Nucleus accumbens (tissue), 56 donors: Measurements from ENCODE around the gene RAPH1.
A peak's percentile ranks its signal among the peaks of the same experiment; 100 is the strongest.

Experiments used
- DNase-seq, 56 donors: peaks; one replicate each; lab custom pipeline; 2025; lab: John Stamatoyannopoulos, UW

RAPH1 gene

DNA sequence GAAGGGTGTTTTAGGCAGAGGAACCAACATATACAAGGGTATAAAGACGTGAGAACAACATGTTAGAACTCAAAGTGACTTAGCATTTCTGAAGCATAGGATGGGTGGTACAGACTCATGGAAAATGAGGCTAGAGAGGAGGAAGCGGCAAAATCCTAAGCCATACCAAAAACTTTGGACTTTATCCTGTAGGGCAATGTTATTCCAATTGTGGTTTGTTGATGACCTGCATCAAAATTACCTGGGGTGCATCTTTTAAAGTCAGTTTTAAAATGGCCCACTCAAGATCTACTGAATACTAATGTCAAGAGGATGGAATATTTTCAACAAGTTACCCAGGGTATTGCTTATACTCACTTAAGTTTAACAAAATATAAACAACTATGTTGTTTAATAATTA, 34.8 kb downstream of the RAPH1 start:
- DNase-seq = no peak

DNA sequence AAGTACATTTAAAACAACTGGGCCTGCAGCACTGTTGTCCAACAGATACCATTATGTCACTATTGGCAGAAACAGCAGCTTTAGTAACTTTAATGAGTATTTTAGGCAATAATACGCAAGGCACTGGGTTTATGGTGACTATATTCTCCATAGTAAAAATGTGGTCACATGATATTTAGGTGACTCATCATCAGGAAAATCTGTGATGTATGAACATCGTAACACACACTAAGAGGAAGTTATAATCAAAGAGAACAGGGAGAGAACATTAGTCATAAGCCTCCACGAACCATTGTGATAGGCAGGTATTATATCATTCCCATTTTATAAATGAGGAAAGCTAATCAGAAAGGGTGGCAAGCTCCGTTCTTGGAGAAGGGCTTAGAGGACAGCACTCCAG, 36.9 kb downstream of the RAPH1 start:
- DNase-seq = no peak

DNA sequence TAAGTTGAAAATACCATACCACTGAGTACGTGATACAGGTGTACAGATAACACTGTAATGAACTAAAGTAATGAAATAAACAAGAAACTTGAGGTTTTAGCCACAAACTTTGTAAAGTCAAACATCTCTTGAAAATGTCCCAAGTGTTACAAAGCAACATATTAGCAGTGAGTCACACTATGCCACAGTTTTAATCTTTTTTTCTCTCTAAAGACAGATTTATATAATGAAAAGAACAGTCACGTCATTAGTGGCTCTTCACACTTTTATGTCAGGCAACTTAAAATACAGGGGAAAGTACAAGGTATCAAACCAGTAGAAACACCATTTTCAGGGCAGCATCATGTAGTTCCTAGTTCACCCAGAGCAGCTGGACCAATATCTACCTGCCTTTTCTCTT, 42.1 kb downstream of the RAPH1 start:
- DNase-seq = no peak

DNA sequence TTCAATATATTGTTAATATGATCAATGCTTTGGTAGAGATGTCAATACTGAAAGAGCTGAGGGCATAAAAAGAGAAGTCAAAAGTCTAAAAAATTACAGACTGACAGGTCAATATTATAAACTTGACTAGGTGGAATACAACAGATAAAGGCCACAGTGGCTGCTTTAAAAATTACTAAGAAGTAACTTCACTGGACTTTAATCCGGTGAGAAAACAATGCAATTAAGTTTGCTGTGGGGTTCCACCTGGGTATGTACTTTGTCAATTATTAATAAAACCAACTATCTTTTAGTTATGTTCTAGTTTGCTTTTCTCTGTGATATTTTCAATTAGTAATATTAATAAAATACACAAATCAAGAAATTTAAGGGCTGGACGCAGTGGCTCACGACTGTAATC, 44.7 kb downstream of the RAPH1 start:
- DNase-seq = no peak

DNA sequence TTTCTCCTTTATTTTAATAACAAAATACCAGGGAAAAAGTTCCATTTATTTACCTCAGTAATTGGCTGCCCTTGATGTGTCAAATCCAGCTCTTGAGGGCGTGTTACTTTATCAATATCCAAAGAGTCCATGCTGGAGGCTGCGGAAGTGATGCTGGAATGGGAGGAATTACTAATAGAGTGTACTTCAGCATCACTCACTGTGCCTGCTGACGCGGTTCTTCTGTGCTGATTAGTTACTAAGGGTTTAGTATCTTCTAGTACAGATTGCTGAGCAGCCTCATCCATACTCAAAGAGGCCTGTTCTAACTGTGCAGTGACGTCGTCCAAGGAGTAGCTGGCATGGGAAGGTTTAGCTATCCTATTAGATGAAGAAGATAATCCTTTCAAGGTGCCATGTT, 45.6 kb downstream of the RAPH1 start:
- peak in 1 of 56 donors; percentile 5 for DNase-seq

DNA sequence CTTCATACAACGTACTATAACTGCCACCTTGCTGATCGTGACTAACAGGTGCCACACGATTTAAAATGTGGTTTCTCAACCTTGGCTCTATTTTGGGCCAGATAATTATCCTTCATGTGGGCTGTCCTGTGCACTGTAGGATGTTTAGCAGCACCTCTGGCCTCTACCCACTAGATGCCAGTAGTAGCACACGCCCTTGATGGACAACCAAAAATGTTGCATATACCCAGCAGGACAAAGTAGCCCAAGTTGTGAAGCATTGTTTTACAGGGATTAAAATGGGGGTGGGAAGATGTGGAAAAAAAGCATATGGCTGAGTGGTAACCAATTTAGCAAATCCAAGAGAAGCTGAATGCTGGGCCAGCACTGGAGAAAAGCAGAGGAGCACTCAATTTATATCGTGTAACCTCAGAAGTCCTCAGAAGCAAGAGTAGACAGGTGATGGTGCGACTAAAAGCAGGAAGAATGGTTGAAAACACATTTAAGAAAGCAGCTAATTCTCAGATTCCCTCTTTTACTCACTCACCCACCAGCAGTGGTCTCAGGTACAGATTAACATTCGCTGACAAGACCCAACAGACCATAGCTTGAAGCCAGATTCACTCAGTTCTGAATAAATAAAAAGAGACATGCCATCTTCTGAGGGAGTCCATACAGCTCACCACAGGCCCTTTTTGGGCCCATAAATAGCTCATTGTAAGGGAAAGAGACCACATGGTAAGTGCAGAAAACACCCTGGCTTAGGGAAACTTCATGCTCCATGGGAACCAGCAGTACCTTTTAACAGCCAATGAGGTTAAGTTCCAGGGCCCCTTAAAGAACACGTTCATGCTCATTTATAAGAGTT, 50.6 kb downstream of the RAPH1 start:
- DNase-seq = peak in 27 of 56 donors; percentile 0 to 42 (median 6)

DNA sequence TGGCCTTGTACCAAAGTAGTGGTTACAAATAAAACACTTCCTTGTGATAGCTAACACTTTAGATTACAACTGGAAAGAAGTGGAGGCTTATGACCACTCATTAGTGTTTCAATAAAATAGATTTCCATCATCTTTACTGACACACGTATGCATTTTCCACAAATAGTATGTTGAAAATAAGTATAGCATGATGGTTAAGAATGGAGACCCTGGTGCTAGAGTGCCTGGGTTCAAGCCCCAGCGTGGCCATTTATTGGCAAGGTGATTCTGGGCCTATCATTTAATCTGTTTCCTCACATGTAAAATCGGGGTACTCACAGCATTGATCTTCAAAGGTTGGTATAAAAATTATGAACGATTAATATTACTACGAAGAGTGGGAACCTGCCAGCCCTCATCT, 54.5 kb downstream of the RAPH1 start:
- no peak for DNase-seq

DNA sequence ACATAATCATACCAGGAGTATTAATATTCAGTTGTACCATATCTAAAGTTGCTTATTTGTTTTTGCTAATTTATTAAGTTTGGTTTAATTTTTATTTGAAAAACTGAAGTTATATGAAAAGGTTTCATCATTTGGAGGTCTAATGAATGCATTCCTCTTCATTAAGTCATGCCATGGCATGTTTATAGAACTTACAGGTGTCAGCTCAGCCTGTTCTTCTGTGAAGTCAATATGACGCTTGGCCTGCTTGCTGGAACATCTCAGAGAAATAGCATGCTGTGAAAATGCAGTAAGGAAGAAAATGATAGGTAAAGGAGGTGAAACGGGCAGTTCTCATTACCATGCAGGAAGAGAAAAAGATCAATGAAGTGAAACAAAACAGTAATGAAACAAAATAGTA, 58.2 kb downstream of the RAPH1 start:
- DNase-seq = no peak

DNA sequence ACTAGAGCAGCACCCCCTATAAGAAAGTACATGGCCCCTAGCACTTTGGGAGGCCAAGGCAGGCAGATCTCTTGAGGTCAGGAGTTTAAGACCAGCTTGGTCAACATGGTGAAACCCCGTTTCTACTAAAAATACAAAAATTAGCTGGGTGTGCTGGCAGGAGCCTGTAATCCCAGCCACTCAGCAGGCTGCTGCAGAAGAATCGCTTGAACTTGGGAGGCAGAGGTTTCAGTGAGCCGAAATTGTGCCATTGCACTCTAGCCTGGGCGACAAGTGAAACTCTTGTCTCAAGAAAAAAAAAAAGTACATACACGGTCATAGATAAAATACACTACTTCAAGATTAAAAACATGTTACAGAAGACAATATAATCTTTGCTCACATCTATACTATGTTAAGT, 63.8 kb downstream of the RAPH1 start:
- no peak for DNase-seq

DNA sequence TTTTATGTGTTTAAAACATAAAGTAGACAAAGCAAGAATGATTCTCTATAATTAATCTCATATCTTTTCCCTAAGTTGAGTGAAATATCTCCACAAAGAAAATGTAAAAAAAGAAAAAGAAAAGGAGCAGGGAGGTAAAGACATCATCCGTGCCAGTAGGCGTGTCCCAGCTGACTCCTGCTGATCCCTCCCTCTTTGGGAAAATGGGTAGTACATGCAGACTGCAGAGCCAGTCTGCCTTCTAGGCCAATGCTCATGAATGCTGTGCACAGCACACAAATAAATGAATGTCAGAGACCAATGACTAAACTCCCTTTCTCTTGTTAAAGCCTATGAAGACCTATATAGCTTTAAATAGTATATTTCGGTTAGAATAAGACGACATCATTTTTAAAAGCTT, 64.7 kb downstream of the RAPH1 start:
- DNase-seq = no peak

DNA sequence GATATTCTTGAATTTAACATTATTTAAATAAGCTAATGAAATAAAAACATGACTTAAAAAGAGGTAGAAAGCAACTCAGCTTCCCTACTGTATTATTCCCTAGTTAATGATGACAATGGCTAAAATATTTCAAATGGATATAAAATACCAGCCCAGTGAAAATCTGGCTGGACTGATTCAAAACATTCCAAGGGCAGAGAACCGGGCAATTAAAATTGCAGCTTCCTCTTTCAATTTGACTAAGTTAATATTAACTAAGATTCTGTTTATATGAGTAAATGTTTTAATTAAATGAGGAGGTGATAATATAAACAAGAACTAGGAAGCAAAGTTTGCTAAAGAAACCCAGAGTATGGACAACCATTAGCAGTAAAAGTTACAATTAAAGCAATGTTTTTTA, 65.6 kb downstream of the RAPH1 start:
- no peak for DNase-seq

DNA sequence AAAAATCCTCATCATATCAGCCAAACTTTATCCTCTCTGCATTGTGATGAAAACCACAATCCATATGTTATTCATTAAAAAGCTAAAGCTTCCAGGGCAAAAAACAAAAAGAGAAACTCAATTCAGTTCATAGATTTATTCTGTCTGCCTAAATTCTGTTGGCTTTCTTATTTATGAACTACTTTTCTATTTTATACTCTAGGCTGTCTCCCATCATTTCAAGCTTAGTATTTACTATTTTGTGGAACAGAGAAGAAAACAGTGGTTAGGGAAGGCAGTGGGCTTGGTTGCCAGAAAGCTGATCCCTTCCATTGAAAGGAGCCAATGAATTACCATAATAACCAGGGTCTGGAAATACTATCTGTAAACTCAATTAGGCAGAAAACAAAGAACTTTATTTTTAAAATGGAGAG, 71.8 kb downstream of the RAPH1 start:
- no peak for DNase-seq

DNA sequence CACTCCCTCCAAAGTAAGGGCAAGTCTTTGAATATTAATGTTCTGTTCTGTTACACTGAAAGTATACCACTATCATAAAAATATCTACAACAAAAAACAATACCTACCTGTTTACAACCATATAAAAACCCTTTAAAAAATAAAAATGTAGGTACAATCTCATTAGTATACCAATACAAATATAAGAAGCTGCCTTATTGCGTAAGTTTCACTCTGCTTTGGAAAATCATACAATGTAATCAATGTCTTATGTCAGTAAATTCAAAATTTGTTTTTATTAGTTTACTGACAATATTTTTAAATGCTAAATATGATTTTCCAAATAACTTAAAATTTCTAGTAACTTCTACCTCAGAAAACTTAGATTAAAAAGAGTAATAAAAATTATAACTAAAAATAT, 72.8 kb downstream of the RAPH1 start:
- no peak for DNase-seq

DNA sequence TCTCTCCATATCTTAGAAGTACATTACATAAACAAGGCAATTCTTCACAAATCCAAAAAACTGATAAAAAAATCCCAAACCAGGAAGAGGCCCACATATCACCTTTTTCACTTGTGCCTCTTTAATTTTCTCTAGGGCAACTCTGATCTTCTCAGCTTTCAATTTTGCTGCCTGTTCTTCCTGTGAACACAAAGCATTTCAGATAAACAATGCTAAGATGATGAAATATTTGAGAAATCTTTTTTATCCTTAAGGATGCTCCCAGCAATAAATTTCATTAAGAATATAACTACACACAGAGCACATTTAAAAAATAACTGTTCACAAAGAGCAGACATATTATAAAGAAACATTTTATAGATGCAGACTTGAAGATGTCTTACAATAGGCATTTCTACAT, 73.4 kb downstream of the RAPH1 start:
- DNase-seq = no peak

DNA sequence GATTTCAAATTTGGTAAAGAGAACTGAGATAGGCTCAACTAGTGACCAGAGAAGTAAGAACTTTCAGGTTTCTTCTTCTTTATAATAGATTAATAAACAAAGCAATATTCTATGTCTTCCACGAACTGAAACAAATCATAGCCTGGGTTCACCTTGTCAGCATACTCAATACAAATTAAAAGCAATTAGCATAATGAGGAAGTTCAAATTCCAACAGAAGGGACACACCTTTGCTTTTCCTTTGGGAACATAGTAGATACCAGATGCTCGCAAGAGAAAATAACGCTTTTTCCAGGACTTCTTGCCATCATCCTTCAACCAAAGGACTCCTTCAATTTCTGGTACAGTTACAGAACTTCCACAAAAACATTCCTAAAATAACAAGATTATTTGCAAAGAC, 79.9 kb downstream of the RAPH1 start:
- DNase-seq = no peak

DNA sequence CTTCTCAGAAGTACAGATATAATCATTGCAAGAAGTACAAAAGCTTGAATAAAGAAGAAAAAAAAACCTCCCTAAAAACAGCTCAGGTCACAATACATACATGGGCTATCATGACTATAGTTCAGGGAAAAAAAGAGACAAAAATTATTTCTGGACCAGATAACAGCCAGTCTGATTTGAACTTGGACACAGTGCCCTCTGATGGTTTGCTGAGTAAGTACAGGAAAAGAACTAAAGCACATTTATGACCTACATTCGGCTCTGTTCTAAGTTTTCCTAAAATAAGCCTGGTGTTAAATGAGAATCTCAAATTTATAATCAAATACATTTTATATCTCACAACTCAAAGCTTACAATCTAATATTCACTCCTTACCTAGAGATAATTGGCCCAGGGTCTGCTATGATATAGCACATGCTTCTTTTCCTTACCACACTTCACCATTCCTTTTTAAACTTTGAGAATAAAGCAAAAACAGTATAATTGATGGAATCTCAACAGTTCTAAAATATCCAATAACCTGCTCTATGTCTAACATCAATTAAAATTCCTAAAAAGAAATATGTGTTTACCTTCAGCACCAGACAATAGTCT, 81.1 kb downstream of the RAPH1 start:
- peak in 4 of 56 donors; percentile 3 to 27 (median 17) for DNase-seq

DNA sequence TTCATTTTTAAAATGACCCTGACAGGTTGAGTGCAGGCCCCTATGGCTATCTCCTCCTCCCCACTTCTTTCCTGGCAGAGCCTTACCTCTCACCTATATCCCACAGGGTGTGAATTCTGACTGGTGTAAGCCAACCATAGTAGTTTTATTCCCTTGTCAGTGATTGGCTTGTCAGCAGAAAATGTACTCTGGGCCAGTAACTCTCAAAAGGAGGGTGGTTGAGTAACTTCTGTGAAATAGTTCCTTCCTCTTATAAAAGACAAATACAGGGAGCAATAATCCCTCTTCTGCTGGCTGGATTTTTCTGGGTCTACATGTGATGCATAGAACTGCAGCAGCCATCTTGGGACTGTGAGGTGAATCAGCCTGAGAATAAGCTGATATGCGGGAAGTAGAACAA, 83.4 kb downstream of the RAPH1 start:
- no peak for DNase-seq

DNA sequence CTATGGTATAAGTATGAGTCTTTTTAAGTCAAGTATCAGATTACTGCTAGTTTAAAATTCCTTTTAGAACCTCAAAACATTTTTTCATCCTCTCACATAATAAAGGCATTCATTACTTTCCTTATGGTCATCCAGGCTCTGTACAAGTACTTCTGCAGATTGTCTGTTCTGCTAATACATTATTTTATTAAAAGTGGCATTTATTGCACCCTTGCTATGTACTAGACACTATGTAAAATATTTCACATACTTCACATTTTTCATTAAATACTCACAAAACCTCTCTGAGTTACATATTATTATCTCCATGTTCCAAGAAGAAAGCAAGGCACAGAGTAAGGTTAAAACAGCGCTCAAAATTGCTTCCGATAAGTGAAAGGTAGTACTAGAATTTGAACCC, 84.1 kb downstream of the RAPH1 start:
- no peak for DNase-seq

DNA sequence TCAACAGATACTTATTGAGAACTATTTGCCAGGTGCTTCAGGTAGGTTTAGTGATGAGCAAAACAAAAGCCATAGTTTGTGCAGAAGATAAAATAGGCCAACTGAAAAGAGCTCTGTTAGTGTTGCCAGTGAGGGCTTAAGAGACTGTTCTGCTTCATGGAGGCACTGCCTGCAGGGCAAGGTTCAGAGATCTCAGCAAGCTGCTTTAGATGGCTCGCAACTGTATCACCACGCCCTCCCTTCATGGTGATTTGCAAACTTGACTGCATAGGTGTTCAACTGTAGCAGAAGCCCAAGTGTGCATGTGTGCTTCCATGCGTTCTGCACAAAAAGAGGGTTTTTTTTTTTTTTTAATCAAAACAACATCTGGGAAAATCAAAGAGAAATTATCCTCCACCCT, 84.5 kb downstream of the RAPH1 start:
- no peak for DNase-seq

DNA sequence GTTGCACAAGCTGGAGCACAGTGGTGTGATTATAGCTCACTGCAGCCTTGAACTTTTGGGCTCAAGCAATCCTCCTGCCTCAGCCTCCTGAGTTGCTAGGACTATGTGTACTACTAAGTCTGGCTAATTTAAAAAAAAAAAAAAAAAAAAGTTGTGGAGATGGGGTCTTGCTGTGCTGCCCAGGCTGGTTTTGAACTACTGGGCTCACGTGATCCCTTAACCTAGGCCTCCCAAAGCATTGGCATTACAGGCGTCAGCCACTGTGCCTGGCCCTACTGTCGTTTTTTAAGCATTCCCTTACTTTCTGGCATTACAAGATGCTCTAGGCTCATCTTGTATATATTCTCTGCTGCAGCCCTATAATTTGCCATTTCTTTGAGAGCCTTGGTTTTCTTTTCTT, 88.3 kb downstream of the RAPH1 start:
- no peak for DNase-seq

DNA sequence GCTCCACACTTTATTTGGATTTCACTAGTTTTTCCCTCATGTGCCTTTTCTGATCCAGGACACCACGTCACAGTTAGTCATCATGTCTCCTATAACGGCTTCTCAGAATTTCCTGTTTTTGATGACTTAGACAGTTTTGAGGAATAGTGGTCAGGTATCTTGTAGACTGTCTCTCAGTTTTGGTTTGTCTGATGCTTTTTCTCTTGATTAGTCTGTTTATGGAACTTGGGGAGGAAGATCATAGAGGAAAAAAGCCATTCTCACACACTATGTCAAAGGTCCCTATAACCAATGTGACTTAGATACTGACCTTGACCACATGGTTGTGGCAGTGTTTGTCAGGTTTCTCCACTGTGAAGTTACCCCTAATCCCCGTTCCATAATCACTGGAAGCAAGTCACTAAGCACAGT, 89.0 kb downstream of the RAPH1 start:
- DNase-seq = no peak

DNA sequence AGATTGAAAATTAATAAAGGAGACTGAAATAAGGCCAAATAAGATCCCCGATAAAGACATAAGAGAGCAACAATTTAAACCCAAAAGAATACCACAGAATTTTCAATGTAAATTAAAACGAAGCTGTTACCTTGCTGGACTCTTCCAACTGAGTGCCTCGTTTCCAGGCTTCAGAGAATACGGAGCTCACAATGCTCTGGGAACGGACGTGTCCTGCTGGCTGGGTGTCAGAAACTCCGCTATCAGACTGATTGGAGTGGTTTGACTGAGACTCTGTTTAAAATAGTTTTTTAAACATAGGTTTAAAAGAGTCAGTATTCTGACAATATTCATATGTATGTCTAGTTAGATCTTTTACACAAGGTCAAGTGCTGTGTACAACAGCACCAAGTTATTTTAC, 90.4 kb downstream of the RAPH1 start:
- no peak for DNase-seq
